HG02588 (cell line): ENCODE data around the gene RRM1.
"Not testable (repeated sequence)": the region's sequence is repeated elsewhere in the genome, so short reads cannot be mapped to it uniquely, and the experiment has no call there.

Experiments
- ATAC-seq: cut with Tn5 transposase; IDR thresholded peaks from one replicate; pipeline ENCODE4 v1.9.1; 2021; ENCODE audit warnings: mild to moderate bottlenecking, moderate library complexity; ENCODE audit not compliant: unreplicated experiment

The RRM1 gene

GRCh38 chr11:4094348-4095291 is at the start of gene RRM1:
RRM1 (plus strand) TSS chr11:4094799; CDS start chr11:4095013, 214 bp downstream.
- peak; percentile 96 for ATAC-seq

DNA sequence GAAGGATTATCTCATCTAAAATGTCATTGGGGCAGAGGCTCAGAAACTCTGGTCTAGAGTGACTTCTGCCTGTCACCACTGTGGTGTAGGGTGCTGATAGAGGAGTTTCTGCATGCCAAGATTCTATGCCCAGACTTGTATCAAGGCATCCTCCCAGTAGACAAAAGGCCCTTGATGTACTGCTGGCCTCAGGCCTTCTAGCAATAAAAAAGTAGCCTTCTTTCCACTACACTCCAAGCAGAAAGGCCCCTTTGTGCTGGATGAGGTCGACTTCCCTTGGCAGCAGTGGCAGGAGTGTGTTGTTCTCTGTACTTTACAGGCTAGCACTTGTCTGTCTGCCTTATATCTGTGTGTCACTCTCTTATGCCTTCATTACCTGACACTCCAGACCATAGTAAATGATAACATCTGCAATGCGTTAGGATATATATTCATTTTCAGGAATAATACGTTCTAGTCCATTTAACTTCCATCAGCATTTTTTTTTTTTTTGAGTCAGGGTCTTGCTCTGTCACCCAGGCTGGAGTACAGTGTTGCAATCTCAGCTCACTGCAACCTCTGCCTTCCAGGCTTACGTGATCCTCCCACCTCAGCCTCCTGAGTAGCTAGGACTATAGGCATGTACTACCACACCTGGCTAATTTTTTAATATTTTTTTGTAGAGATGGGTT is 49.5 kb upstream of the RRM1 start:
- ATAC-seq: no peak

DNA sequence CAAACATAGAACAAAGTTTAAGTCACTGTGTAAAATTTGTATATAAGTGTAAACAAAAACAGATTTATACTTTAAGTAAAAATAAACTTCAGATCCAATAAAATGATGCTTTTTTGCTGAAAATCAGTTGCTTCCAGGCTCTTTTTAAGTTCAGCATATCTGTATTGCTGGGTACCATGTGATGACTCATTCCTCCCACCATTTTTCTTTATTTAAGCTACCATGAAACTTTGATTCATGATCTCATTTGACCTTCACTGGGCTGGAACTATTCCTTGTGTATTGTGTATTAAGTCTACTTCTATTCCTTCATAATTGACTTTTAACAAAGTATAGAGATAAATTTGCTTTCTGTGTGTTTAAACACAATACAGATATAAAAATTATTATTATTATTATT is 46.3 kb upstream of the RRM1 start:
- no peak for ATAC-seq

- ATAC-seq: no peak
Observed at GRCh38 chr11:4049006-4049405, 45.6 kb upstream of the RRM1 start.

- no peak for ATAC-seq
Observed at GRCh38 chr11:4050138-4050537, 44.5 kb upstream of the RRM1 start.

DNA sequence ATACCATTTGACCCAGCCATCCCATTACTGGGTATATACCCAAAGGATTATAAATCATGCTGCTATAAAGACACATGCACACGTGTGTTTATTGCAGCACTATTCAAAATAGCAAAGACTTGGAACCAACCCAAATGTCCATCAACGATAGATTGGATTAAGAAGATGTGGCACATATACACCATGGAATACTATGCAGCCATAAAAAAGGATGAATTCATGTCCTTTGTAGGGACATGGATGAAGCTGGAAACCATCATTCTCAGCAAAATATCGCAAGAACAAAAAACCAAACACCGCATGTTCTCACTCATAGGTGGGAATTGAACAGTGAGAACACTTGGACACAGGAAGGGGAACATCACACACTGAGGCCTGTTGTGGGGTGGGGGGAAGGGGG is 41.4 kb upstream of the RRM1 start:
- ATAC-seq: not testable (repeated sequence)

GRCh38 chr11:4054643-4055042 is 40.0 kb upstream of the RRM1 start:
- no peak for ATAC-seq

DNA sequence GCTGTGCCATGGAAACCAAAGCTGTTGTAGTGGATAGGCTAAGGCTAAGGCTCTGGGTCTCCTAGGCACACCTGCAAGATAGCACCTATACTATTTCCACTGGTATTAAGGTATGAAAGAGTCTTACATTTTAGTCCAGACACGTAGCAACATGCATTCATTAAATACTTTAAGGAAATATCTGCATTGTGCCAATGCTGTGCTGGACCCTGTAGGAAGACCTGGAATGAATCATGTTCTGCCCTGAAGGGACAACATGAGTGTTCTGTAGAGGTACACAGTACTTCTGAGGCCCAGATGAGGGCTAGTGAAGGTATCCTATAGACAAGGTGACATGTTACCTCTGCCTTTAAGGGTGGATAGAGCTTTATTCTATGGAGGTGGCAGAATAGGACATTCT is 35.2 kb upstream of the RRM1 start:
- ATAC-seq: no peak

DNA sequence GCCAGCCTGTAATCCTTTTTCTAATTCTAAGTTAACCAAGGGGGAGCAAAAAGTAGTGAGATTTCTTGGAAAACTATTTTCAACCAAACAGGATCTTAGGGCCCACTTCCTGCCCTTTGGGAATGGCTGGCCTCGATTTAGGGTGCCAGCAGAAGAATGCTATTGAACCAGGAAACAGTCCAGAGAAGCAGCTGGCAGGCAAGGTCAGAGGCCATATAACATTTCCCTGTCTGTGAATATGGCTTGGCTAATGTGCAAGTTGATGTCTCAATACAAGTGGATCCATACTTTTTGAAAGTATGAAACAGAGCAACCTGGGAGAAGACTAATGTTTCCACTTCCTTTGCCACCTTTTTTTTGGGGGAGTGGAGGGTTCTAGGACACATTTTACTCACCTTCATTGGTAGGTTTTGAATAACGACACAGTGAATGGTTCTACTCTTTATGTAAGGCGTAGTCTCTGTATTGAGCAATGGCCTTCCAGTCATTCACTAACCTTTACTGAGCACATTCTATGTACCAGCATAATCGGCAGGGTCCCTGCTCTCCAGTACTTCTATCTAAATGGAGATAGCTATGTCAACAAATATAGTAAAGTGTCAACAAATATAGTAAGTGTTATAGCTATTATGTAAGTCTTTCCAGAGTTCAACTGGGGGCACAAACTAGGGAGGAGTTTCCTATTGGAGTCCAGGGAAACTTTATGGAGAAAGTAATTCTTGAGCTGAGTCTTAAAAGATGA is 34.2 kb upstream of the RRM1 start:
- ATAC-seq: no peak

GRCh38 chr11:4061700-4062099 is 32.9 kb upstream of the RRM1 start:
- no peak for ATAC-seq

DNA sequence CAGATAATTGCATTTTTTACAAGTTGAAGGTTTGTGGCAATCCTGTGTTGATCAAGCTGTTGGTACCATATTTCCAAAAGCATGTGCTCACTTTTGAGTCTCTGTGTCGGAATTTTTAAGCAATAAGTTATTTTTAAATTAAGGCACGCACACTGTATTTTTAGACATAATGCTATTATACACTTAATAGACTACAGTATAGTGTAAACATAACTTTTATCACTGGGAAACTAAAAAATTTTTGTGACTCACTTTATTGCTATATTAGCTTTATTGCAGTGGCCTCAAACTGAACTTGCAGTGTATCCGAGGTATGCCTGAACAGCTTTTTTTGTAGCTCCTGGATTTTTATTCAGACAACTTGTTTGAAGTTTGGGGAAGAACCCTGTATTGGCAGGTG is 31.3 kb upstream of the RRM1 start:
- no peak for ATAC-seq

DNA sequence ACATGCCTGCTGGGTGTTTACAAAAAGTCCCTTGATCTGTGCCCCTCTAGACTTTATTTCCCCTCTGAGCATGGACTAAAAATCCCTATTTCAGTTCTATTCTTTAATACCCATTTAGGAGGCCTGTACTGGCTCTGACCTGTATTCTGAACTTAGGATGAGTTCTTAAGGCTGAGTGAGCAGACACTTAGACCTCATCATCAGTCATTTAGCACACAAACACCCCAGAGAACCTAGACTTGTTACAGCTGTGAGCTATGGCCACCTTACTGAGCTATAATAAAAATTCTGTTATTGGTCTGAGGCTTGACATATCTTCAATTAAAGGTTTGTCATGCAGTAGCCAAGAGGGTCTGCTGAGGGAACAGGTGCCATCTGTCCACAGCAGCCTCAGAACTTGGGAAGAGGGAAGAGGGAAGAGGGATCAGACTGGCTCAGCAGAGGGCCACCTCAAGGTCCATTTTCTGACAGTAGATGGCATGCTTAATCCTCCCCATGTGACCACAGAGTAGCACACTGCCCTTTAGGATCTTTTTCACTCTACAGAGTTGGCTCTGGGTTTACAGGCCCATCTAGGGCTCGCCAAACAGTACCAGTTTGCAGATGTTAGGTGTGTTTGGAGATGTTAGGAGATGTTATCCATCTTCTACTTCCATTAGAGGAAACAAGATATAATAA is 30.2 kb upstream of the RRM1 start:
- no peak for ATAC-seq

- ATAC-seq: no peak
Observed at GRCh38 chr11:4065086-4065485, 29.5 kb upstream of the RRM1 start.

GRCh38 chr11:4065601-4066377 is 28.8 kb upstream of the RRM1 start:
- ATAC-seq: no peak

DNA sequence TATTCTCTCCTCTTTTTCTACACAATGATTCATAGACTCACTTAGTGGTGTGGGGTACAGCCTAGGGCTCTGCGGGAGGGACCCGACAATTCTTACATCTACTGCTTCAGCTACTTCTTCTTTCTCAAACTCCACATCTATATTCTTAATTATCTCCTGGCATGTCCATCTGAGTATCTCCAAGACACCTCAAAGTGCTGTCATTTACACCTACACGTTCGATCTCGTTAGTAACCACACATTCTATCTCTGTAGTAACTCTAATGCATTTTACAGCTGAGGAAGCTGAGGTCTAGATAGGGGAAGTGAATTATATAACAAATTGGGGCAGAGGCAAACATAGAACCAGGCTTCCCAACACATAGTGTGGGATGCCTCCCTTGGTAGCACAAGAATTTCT is 27.7 kb upstream of the RRM1 start:
- no peak for ATAC-seq

DNA sequence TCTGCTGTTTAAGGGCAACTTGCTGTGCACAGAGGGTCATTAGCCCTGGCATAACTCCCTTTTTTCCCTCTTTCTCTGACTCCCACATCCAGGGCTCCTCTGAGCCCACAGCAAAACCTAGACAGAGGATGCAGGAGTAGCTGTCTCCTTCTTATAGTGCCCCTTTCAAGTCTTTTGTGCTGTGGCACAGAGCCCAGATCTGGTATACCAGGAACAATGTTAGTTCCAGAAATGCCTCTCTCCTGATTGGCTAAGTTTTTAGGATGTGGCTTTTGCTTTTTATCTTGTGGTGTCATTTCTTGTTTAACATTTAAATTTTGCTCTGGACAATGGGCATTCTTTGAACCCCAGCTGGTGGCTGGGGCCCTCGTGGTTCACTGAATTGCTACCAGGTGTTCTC is 25.6 kb upstream of the RRM1 start:
- no peak for ATAC-seq

- no peak for ATAC-seq
Observed at GRCh38 chr11:4071325-4071724, 23.3 kb upstream of the RRM1 start.

GRCh38 chr11:4071914-4072313 is 22.7 kb upstream of the RRM1 start:
- no peak for ATAC-seq

- ATAC-seq: no peak
Observed at GRCh38 chr11:4072668-4073285, 21.8 kb upstream of the RRM1 start.

DNA sequence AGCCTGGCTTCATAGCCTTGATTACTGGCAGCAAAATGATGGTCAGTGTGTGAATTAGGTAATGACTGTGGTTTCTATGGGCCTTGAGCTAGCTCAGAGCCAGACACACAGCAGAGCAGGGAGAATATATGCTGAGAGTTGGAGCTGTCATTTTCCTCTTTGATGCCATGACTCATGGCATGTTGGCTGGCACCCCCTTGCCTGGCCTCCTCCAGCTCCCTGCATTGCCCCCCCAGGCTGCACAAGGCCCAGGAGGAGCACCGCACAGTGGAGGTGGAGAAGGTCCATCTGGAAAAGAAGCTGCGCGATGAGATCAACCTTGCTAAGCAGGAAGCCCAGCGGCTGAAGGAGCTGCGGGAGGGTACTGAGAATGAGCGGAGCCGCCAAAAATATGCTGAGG is 20.3 kb upstream of the RRM1 start:
- no peak for ATAC-seq
